SK-N-SH (cell line): ENCODE measurements around the gene GALNT14. TPM values are rescaled to one million over a fixed set of nuclear protein-coding genes. Genes with fewer than 3 reads are reported as not detected.
A peak's percentile ranks its signal among the peaks of the same experiment; 100 is the strongest.

ENCODE experiments used
- CTCF ChIA-PET: fragments of 300-600, 350-600 bp; formaldehyde crosslinking; extraction: SDS; loops from one replicate; lab custom pipeline; 2021; lab: Yijun Ruan, JAX
- POLR2A ChIA-PET: fragments of 350-600 bp; sonication (Branson Sonifier 250); formaldehyde crosslinking; extraction: SDS; loops from one replicate; lab custom pipeline; 2020; ENCODE audit warnings: antibody characterized with exemption, inconsistent platforms; lab: Yijun Ruan, JAX
- DNase-seq: peaks from one replicate; pipeline ENCODE4 v3.0.0; 2012
- H2AFZ ChIP-seq: fragments of 200-600 bp; sonication (generic); 2 replicates; pipeline ENCODE4 v1.8.1; 2016; ENCODE audit warnings: antibody characterized with exemption, mild to moderate bottlenecking, low read depth
- H3F3A ChIP-seq: fragments of 200-600 bp; sonication (generic); replicated peaks from 2 replicates; pipeline ENCODE3; 2016; ENCODE audit warnings: antibody characterized with exemption, mild to moderate bottlenecking; ENCODE audit not compliant: insufficient read depth
- H3K27ac ChIP-seq, 2 experiments: fragments of 200-500 bp in 1 of 2; fragments of 200-600 bp in 1 of 2; sonication (Bioruptor generic) in 1 of 2; sonication (generic), shearing (Covaris generic) in 1 of 2; 2 replicates each; pipeline versions ENCODE4 v1.5.1 to v1.6.1; 2014 to 2016; ENCODE audit warnings: low read depth in 2 of 2, inconsistent platforms in 1 of 2, low read length in 1 of 2, mild to moderate bottlenecking in 1 of 2, mixed read lengths in 1 of 2
- H3K27me3 ChIP-seq: fragments of 200-600 bp; sonication (generic), shearing (Covaris generic); 2 replicates; pipeline ENCODE4 v1.6.1; 2016; ENCODE audit warnings: mixed run types; ENCODE audit not compliant: insufficient read depth
- H3K36me3 ChIP-seq, 2 experiments: fragments of 200-500 bp in 1 of 2; fragments of 200-600 bp in 1 of 2; sonication (Bioruptor generic) in 1 of 2; sonication (generic) in 1 of 2; replicated peaks in 1 of 2; 2 replicates each; pipeline versions ENCODE3 to v1.5.1; 2014 to 2016; ENCODE audit warnings: low read length in 1 of 2, mild to moderate bottlenecking in 1 of 2; ENCODE audit not compliant: insufficient read depth in 2 of 2, control insufficient read depth in 1 of 2
- H3K4me1 ChIP-seq, 2 experiments: fragments of 200-500 bp in 1 of 2; fragments of 200-600 bp in 1 of 2; sonication (Bioruptor generic) in 1 of 2; sonication (generic), shearing (Covaris generic) in 1 of 2; 2 replicates each; pipeline versions ENCODE4 v1.5.1 to v1.6.1; 2014 to 2016; ENCODE audit warnings: low read depth in 1 of 2, low read length in 1 of 2, mixed run types in 1 of 2; ENCODE audit not compliant: insufficient read depth in 2 of 2, control insufficient read depth in 1 of 2
- H3K4me2 ChIP-seq: fragments of 200-600 bp; sonication (generic), shearing (Covaris generic); 2 replicates; pipeline ENCODE4 v1.6.1; 2017; ENCODE audit warnings: mixed run types
- H3K4me3 ChIP-seq, 2 experiments: fragments of 200-500 bp in 1 of 2; fragments of 200-600 bp in 1 of 2; sonication (Bioruptor generic) in 1 of 2; sonication (generic), shearing (Covaris generic) in 1 of 2; 2 replicates each; pipeline versions ENCODE4 v1.5.1 to v1.8.1; 2014 to 2016; ENCODE audit warnings: low read depth in 2 of 2, inconsistent platforms in 1 of 2, low read length in 1 of 2, mild to moderate bottlenecking in 1 of 2, mixed read lengths in 1 of 2, moderate library complexity in 1 of 2
- H3K79me2 ChIP-seq: fragments of 200-600 bp; sonication (generic); 2 replicates; pipeline ENCODE4 v1.8.1; 2017; ENCODE audit warnings: mild to moderate bottlenecking; ENCODE audit not compliant: insufficient read depth
- H3K9ac ChIP-seq: fragments of 200-600 bp; sonication (generic); 2 replicates; pipeline ENCODE4 v1.6.1; 2017; ENCODE audit warnings: mixed run types
- H3K9me2 ChIP-seq: fragments of 200-600 bp; sonication (generic); 2 replicates; pipeline ENCODE4 v1.6.1; 2017; ENCODE audit warnings: mixed run types
- H3K9me3 ChIP-seq: fragments of 200-600 bp; sonication (generic); 2 replicates; pipeline ENCODE4 v1.6.1; 2017; ENCODE audit warnings: mixed run types, mild to moderate bottlenecking, moderate library complexity
- H4K20me1 ChIP-seq: fragments of 200-600 bp; sonication (generic); 2 replicates; pipeline ENCODE4 v1.6.1; 2017; ENCODE audit warnings: mild to moderate bottlenecking, mixed run types; ENCODE audit not compliant: insufficient read depth
- ELF1 ChIP-seq: IDR thresholded peaks from 2 replicates; pipeline ENCODE4 v1.4.0; 2012
- EZH2phosphoT487 ChIP-seq: fragments of 200-600 bp; sonication (generic); IDR thresholded peaks from 2 replicates; pipeline ENCODE4 v1.6.1; 2017; ENCODE audit warnings: low read depth, mixed run types, mild to moderate bottlenecking, antibody characterized with exemption, moderate library complexity, borderline replicate concordance
- FOSL2 ChIP-seq: IDR thresholded peaks from 2 replicates; pipeline ENCODE4 v1.4.0; 2012; ENCODE audit warnings: low read depth, mild to moderate bottlenecking, moderate library complexity, borderline replicate concordance
- FOXM1 ChIP-seq: IDR thresholded peaks from 2 replicates; pipeline ENCODE4 v1.4.0; 2012; ENCODE audit warnings: low read depth, mild to moderate bottlenecking
- GABPA ChIP-seq: IDR thresholded peaks from 2 replicates; pipeline ENCODE4 v1.4.0; 2012; ENCODE audit warnings: low read depth, mild to moderate bottlenecking
- JUND ChIP-seq: IDR thresholded peaks from 2 replicates; pipeline ENCODE4 v1.4.0; 2012
- MAX ChIP-seq: IDR thresholded peaks from 2 replicates; pipeline ENCODE4 v1.4.0; 2012; ENCODE audit warnings: low read depth
- MEF2A ChIP-seq: IDR thresholded peaks from 2 replicates; pipeline ENCODE4 v1.4.0; 2012; ENCODE audit warnings: low read depth, borderline replicate concordance
- POLR2AphosphoS5 ChIP-seq: IDR thresholded peaks from 2 replicates; pipeline ENCODE4 v1.6.1; 2012; ENCODE audit warnings: low read depth, low read length
- RCOR1 ChIP-seq: fragments of 150-350 bp; IDR thresholded peaks from 2 replicates; pipeline ENCODE4 v1.6.1; 2017; ENCODE audit warnings: antibody characterized with exemption, low read length
- SMC3 ChIP-seq: IDR thresholded peaks from 2 replicates; pipeline ENCODE4 v1.6.1; 2012; ENCODE audit warnings: low read depth, low read length, improper control_type of control experiment
- TAF1 ChIP-seq: IDR thresholded peaks from 2 replicates; pipeline ENCODE4 v1.6.1; 2012; ENCODE audit warnings: low read depth, mild to moderate bottlenecking, low read length, moderate library complexity, borderline replicate concordance
- TCF12 ChIP-seq: IDR thresholded peaks from 2 replicates; pipeline ENCODE4 v1.4.0; 2012
- TEAD4 ChIP-seq: IDR thresholded peaks from 2 replicates; pipeline ENCODE4 v1.4.0; 2012; ENCODE audit warnings: mild to moderate bottlenecking, borderline replicate concordance; ENCODE audit not compliant: insufficient read depth
- USF1 ChIP-seq: IDR thresholded peaks from 2 replicates; pipeline ENCODE4 v1.4.0; 2012; ENCODE audit warnings: low read depth, borderline replicate concordance
- ZBTB33 ChIP-seq: IDR thresholded peaks from 2 replicates; pipeline ENCODE4 v1.4.0; 2012; ENCODE audit warnings: low read depth, borderline replicate concordance
- WGBS: methylation state at CpG from one replicate; pipeline ENCODE4 v1.1.6; 2017; ENCODE audit warnings: low lambda C conversion rate; 5-methylcytosine and 5-hydroxymethylcytosine counted together
- polyA plus RNA-seq, 3 experiments: library from polyadenylated mRNA; depleted of rRNA; stranded (reverse); fragments of >200 nt; gene quantifications; 2 replicates each; pipeline ENCODE4 v1.2.3, GENCODE V29; 2012
- TF ChIP-seq, protein P1 (sequence below): fragments of 150-350 bp; IDR thresholded peaks from 2 replicates; pipeline ENCODE4 v1.6.1; 2016; ENCODE audit warnings: mild to moderate bottlenecking, low read depth, low read length
- TF ChIP-seq, protein P2 (sequence below): fragments of 150-350 bp; IDR thresholded peaks from 2 replicates; pipeline ENCODE4 v1.6.1; 2017; ENCODE audit warnings: antibody characterized with exemption, low read length, low read depth, borderline replicate concordance

Gene GALNT14
- polyA plus RNA-seq, 1 of the 3 experiments (the other 2 are of a cell fraction), result 1.6 TPM

GRCh38 chr2:31166925-31167324 lies 28.7 kb upstream of the GALNT14 start:
- no peaks in the 10 kb centered on the region for H3K9me3 ChIP-seq
- peaks cover 0 to 6% of the 10 kb centered on the region in 2 experiments; a peak in 1 of 4 replicates for H3K4me1 ChIP-seq
- peak; percentile 47 for DNase-seq
- H3K9ac ChIP-seq, result no peak overlapping the region
- no peak overlapping the region for H3K4me3 ChIP-seq
- 14% methylated on average over 1 of the region's 1 CpG for WGBS
- ChIA-PET CTCF (interaction anchor here (0.9 to 18.2 kb wide), 10 partner anchors 14 to 1003 kb away, joined by 3 to 535 read pairs (median 33); partner anchors contain the start of genes EHD3 and GALNT14), POLR2A (no interaction called here)
- no peak overlapping the region for H3K4me2 ChIP-seq
- H3K9me2 ChIP-seq, result no peaks in the 10 kb centered on the region
- no peaks in the 10 kb centered on the region; the same call in 1 of the 2 replicates for H3K27me3 ChIP-seq
- no peak overlapping the region for H3K27ac ChIP-seq
- H3F3A ChIP-seq, result no peaks in the 10 kb centered on the region
- no peak overlapping the region for H2AFZ ChIP-seq
- H3K36me3 ChIP-seq, result no peaks in the 10 kb centered on the region
- TF ChIP-seq TCF12, result no peak
- no peak for TF ChIP-seq ELF1
- TF ChIP-seq, protein P1, sequence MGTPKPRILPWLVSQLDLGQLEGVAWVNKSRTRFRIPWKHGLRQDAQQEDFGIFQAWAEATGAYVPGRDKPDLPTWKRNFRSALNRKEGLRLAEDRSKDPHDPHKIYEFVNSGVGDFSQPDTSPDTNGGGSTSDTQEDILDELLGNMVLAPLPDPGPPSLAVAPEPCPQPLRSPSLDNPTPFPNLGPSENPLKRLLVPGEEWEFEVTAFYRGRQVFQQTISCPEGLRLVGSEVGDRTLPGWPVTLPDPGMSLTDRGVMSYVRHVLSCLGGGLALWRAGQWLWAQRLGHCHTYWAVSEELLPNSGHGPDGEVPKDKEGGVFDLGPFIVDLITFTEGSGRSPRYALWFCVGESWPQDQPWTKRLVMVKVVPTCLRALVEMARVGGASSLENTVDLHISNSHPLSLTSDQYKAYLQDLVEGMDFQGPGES, result no peak
- no peak for TF ChIP-seq FOXM1
- TF ChIP-seq POLR2AphosphoS5, result no peak
- TF ChIP-seq TAF1, result no peak
- TF ChIP-seq MEF2A, result no peak
- no peak for TF ChIP-seq FOSL2
- no peak for TF ChIP-seq TEAD4
- no peak for TF ChIP-seq RCOR1
- TF ChIP-seq JUND, result no peak
- no peak for TF ChIP-seq MAX
- TF ChIP-seq, protein P2, sequence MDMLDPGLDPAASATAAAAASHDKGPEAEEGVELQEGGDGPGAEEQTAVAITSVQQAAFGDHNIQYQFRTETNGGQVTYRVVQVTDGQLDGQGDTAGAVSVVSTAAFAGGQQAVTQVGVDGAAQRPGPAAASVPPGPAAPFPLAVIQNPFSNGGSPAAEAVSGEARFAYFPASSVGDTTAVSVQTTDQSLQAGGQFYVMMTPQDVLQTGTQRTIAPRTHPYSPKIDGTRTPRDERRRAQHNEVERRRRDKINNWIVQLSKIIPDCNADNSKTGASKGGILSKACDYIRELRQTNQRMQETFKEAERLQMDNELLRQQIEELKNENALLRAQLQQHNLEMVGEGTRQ, result no peak
- TF ChIP-seq SMC3, result no peak
- TF ChIP-seq EZH2phosphoT487, result no peak
- no peak for TF ChIP-seq GABPA
- TF ChIP-seq ZBTB33, result no peak
- no peak for TF ChIP-seq USF1
- H3K79me2 ChIP-seq, result no peaks in the 10 kb centered on the region
- H4K20me1 ChIP-seq, result no peaks in the 10 kb centered on the region
